ENCODE results near the gene SLC7A9. TPM values are rescaled to one million over a fixed set of nuclear protein-coding genes. Genes with fewer than 3 reads are reported as not detected.

SLC7A9 gene
- total and polyA plus RNA-seq, 10 of the 15 experiments (the other 5 are each of a cell fraction or from before 2014, with no cell fraction given), result 0.13 to 0.17 TPM; not detected in 8

- WGBS (ENCODE audit: insufficient coverage, insufficient replicate concordance, low lambda C conversion rate, missing lambda C conversion rate), result over 99% methylated on average over 6 of the region's 13 CpGs
- TF ChIP-seq MTA3 (IDR thresholded peaks at IDR 0.05; ENCODE audit: borderline replicate concordance, low read length) (no peak), ZNF207 (IDR thresholded peaks at IDR 0.05; ENCODE audit: borderline replicate concordance) (no peak), NR2C2 (IDR thresholded peaks at IDR 0.05; ENCODE audit: borderline replicate concordance, control insufficient read depth, insufficient read length, low read depth) (no peak), ZBED1 (IDR thresholded peaks at IDR 0.05; ENCODE audit: borderline replicate concordance) (no peak), EZH2 (IDR thresholded peaks at IDR 0.05; ENCODE audit: borderline replicate concordance, control insufficient read depth, low read depth, low read length) (no peak), ASH2L (IDR thresholded peaks at IDR 0.05; ENCODE audit: borderline replicate concordance, low read depth) (no peak), KLF5 (IDR thresholded peaks at IDR 0.05; ENCODE audit: partially characterized antibody) (no peak), CBFB (IDR thresholded peaks at IDR 0.05; ENCODE audit: low read depth) (no peak), POLR2A (IDR thresholded peaks at IDR 0.05; ENCODE audit: low read depth, low read length) (no peak), SMAD1 (IDR thresholded peaks at IDR 0.05; ENCODE audit: low read depth, partially characterized antibody) (no peak), SMARCA5 (IDR thresholded peaks at IDR 0.05) (no peak), RAD21 (IDR thresholded peaks at IDR 0.05; ENCODE audit: insufficient read depth, low read depth, low read length) (no peak), ZNF687 (IDR thresholded peaks at IDR 0.05) (no peak), GABPA (IDR thresholded peaks at IDR 0.05; ENCODE audit: low read depth) (no peak), E4F1 (IDR thresholded peaks at IDR 0.05; ENCODE audit: borderline replicate concordance, partially characterized antibody) (no peak), PML (IDR thresholded peaks at IDR 0.05; ENCODE audit: low read length) (no peak), RELA (IDR thresholded peaks at IDR 0.05; ENCODE audit: borderline replicate concordance, partially characterized antibody) (no peak), MXI1 (IDR thresholded peaks at IDR 0.05; ENCODE audit: low read depth, low read length) (no peak)
- Histone ChIP-seq H3K79me2 (ENCODE audit: control insufficient read depth, insufficient read depth, low read length) (no peaks in the 10 kb centered on the region), H2AFZ (ENCODE audit: control insufficient read depth, low read depth, low read length) (no peak overlapping the region), H3K9me3 (replicated peaks; ENCODE audit: control insufficient read depth, insufficient read depth, low read length) (peaks cover 4% of the 10 kb centered on the region; the same call in 2 of the 3 replicates), H3K27ac (ENCODE audit: control insufficient read depth, insufficient read depth) (no peak overlapping the region), H3K4me2 (ENCODE audit: control insufficient read depth, insufficient read depth) (no peak overlapping the region), H3K9ac (ENCODE audit: control insufficient read depth, insufficient read depth, low read length) (no peak overlapping the region), H4K20me1 (ENCODE audit: control insufficient read depth, insufficient read depth) (no peaks in the 10 kb centered on the region), H3K27me3 (replicated peaks in 1 of 2; ENCODE audit: control insufficient read depth in 2 of 2, insufficient read depth in 2 of 2, low read length in 1 of 2) (no peaks in the 10 kb centered on the region), H3K36me3 (ENCODE audit: control insufficient read depth in 2 of 2, insufficient read depth in 2 of 2, low read length in 1 of 2) (peaks cover 0 to 4% of the 10 kb centered on the region in 2 experiments; a peak in 1 of 4 replicates), H3K4me3 (no peak overlapping the region), H3K4me1 (ENCODE audit: control insufficient read depth, insufficient read depth, low read length) (no peaks in the 10 kb centered on the region)
- CTCF ChIA-PET, result no interaction called here
- BruUV-seq (replicated peaks), result no TSS peak
- SMC1A ChIA-PET (ENCODE audit: uncharacterized antibody, unreplicated experiment), result no interaction called here
- intact Hi-C loops (cut with micrococcal nuclease; ENCODE audit: unreplicated experiment) (no loop called here), in situ Hi-C loops (cut with MboI) (no loop called here)
- DNase-seq (ENCODE audit: low read depth, low spot score) (no peak), ATAC-seq (no peak), FAIRE-seq (no peak)
- POLR2A ChIA-PET, result no interaction called here
- RAD21 ChIA-PET (ENCODE audit: unreplicated experiment), result no interaction called here
These were observed 20.8 kb upstream of the SLC7A9 start for GRCh38 chr19:32890326-32890725.
